Measurements from ENCODE around the gene KLF13.

Gene KLF13

GRCh38 chr15:31333820-31334219, 7.2 kb downstream of the KLF13 start:
- DNase-seq: no peak

GRCh38 chr15:31335989-31336592, 9.5 kb downstream of the KLF13 start:
- DNase-seq: no peak

DNA sequence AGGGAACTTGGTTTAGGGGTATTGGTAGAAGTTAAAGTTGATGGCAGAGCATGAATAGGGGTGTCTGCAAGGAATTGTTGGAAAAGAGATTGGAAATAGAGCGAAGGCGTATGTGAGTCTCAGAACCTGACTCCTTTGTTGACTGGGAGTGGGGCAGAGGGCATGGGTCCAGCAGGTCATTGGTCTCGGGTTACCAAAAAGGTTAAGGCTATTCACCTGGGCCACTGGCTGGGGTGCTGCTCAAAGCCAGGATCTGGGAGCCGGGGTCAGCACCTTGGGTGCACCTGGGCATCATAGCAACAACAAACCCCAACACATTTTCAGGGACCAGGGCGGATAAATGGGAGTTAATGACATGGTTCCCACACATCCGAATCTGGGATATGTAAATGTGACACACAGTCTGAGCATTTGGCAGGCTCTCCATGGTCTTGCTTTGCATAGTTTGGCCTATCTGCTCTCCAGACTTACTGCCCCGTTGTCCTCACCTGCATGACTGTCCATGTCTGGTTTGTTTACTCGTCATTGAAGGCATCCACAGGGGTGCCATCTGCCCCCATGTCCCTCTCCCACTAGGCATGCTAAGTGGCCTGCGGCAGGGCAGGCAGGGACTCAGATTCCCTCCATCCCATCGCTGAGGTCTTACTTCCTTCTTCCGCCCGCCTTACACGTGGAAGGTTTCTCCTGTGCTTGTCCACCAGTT, 10.1 kb downstream of the KLF13 start:
- no peak for DNase-seq

DNA sequence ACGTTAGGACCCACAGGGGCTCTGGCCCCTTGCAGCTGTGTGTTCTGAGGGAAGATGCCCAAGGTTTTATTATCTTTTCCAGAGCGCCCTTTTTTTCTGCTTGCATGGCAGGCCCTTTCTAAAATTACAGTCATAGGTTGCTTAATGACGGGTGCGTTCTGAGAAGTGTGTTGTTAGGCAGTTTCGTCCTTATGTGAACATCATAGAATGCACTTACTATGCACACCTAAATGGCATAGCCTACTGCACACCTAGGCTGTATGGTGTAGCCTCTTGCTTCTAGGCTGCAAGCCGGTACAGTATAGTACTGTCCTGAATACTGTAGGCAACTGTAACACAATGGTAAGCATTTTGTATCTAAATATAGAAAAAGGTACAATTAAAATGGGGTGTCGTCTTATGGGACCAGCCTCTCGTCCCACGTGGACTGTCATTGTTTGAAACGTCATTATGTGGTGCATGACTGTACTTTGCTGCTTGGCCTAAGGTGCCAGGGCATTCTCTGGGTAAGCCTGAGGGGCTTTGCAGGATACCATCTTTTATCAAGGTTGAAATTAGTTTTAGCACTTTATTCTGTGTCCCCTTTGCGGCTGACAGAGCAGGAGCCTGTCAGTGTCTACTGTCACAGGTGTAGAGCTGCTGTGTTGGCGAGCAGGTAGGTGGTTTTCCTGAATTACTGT, 10.9 kb downstream of the KLF13 start:
- no peak for DNase-seq

DNA sequence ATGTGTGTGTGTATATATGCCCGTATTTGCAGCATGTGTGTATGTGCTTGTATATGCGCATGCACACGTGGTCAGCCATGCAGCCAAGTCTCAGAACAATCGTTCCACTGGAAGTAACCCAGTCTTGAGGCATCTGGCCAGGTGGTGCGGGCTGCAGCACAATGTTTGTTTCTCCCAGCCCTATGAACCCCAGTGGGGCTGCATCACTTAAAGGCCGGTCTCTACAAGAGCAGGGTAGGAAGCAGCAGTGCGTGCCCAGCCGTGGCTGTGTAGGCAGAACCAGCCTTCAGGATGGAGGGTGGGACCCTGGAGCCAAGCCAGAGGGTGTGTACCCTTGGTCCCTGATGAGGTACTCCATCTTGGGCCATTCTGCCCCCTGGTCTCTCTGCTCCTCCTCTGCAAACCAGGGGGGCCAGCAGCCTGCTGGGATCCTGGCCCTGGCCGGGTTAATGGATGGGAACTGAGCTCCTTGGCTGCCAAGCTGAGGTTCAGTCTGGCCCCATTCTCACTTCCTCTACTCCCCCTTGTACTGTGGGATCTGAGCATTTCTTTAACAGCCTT, 11.8 kb downstream of the KLF13 start:
- no peak for DNase-seq

GRCh38 chr15:31338879-31339557, 12.4 kb downstream of the KLF13 start:
- DNase-seq: peak; percentile 57

DNA sequence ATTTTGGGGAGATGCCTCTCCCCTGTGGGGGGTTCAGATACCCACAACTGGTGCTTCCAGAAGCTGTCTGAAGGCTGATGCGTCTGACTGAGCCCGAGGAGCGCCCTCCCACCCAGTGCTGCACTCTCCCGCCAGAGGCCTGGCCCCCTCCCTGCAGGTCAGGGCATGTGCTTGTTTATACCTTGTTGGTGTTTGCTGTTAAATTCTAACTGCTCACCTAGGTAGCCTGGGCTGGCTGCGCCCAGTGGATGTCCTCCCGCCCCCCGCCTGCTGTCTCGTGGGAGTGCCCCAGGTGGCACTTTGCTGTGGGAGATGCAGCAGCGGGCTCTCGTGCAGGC, 12.9 kb downstream of the KLF13 start:
- no peak for DNase-seq

DNA sequence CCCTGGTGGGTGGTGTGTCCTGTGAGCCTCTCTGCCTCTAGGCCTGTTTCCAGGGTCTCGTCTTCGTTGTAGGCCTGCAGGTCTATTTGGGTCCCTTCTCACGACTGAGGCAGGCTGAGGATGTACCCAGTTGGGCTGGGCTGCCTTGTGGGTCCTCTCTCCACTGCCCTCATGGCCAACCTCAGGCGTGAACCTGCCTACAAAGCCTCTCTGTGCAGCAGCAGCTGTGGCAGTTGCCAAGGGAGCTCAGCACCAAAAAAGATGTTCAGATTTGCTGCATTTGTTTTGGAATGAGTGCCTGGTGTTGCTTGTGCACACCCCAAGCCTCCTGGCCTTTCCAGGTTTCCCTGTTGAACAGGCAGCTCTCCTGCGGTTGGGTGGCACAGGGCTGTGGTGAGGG, 13.4 kb downstream of the KLF13 start:
- no peak for DNase-seq

DNA sequence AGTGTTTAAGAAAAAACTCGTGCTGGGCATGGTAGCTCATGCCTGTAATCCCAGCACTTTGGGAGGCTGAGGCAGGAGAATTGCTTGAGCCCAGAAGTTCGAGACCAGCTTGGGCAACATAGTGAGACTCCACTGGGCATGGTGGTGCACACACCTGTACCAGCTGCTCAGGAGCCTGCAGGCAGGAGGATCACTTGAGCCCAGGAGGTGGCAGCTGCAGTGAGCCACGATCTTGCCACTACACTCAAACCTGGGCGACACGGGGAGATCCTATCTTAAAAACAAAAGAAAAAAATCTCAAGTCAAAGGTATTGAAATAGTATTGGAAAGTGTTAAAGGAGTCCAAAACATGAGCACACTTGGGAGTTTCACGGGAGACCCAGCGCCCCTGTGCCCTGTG, 14.0 kb downstream of the KLF13 start:
- no peak for DNase-seq

GRCh38 chr15:31341071-31341470, 14.4 kb downstream of the KLF13 start:
- no peak for DNase-seq

GRCh38 chr15:31341496-31342195, 15.0 kb downstream of the KLF13 start:
- peak; percentile 47 for DNase-seq

GRCh38 chr15:31342381-31342780, 15.7 kb downstream of the KLF13 start:
- DNase-seq: no peak

GRCh38 chr15:31342781-31343626, 16.4 kb downstream of the KLF13 start:
- no peak for DNase-seq

- DNase-seq: no peak
Measured at GRCh38 chr15:31343831-31344230, 17.2 kb downstream of the KLF13 start.

DNA sequence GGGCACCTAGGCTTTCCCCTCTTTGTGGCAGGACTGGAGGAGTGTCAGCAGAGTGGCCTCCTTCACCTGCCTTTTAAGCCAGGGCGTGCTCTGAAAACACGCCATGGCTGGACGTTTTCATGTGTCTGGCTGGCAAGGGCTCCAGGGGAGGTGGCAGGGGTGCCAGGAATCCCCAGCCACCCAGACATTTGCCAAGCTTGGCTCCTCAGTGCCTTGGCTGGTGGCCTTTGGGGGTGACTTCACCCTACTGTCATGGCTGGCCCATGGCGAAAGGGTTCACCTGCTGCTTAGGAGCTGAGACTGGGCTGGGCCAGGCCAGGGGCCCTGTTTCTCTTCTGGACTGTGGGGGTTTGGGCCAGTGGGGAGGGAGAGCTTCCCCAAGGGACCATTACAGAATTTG, 17.6 kb downstream of the KLF13 start:
- no peak for DNase-seq

- no peak for DNase-seq
Measured at GRCh38 chr15:31344823-31345605, 18.4 kb downstream of the KLF13 start.

GRCh38 chr15:31345606-31346366, 19.2 kb downstream of the KLF13 start:
- no peak for DNase-seq

DNA sequence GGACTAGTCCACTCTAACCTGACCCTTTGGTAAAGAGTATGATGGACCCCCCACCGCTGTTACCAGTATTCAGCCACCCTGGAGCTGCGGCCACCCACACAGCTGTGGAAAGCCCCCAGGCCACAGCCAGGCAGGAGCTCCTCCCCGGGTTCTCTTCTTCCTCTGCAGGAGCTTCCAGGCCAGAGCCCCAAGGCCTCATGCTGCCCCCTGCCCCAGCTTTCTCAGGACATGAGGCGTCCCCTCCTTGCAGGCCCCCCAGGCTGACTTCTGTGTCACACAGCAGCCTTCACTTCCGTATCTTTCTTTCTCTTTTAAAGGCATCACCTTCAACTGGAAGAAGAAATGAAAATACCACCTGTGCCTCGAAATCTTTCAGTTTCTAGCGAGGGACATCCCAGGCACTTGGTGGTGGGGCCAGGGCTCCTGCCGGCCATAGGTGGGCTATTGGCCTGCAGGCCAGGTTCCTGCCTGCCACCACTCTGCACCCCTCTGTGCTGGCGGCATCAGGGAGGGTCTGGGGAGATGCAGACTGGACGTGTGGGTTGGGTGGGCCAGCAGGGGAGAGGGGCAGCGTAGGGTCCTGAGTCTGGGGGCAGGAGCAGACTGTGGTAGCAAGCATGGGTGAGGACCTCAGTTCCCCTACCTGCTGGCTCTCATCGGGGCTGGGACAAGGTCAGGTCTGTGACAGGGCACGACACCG, 19.9 kb downstream of the KLF13 start:
- DNase-seq: no peak
